ENCODE measurements around the gene SEL1L. TPM values are rescaled to one million over a fixed set of nuclear protein-coding genes. Genes with fewer than 3 reads are reported as not detected.

The SEL1L gene
- total and polyA plus RNA-seq, 2 experiments from 2014 or later = 20.6 to 22.6 TPM

- Histone ChIP-seq H2AFZ (no peak overlapping the region), H3K36me3 (ENCODE audit: insufficient read depth) (no peaks in the 10 kb centered on the region), H3K79me2 (replicated peaks; ENCODE audit: insufficient read depth) (no peaks in the 10 kb centered on the region), H3K27ac (ENCODE audit: low read depth) (no peak overlapping the region), H3F3A (replicated peaks; ENCODE audit: low read depth) (no peaks in the 10 kb centered on the region), H3K9me2 (ENCODE audit: insufficient read depth) (no peaks in the 10 kb centered on the region), H3K27me3 (ENCODE audit: insufficient read depth) (no peaks in the 10 kb centered on the region), H4K20me1 (replicated peaks; ENCODE audit: insufficient read depth) (no peaks in the 10 kb centered on the region), H3K4me2 (no peak overlapping the region), H3K4me3 (no peak overlapping the region), H3K4me1 (ENCODE audit: insufficient read depth) (no peaks in the 10 kb centered on the region)
- ATAC-seq = no peak
- no peak overlapping the region for H3K27ac Mint-ChIP-seq
- DNase-seq (ENCODE audit: low spot score) = no peak
- no peaks in the 10 kb centered on the region for H3K4me1 Mint-ChIP-seq
- no peak overlapping the region for H3K4me3 Mint-ChIP-seq
- TF ChIP-seq ZNF114 (CRISPR knock-in tag; IDR thresholded peaks at IDR 0.05) = no peak
- no peak for TF ChIP-seq EZH2phosphoT487 (IDR thresholded peaks at IDR 0.05; ENCODE audit: unreplicated experiment)
- TF ChIP-seq CTCF (conservative IDR thresholded peaks at IDR 0.05; ENCODE audit: low read depth in 2 of 2) = no peak
- no peak for TF ChIP-seq ZNF462 (CRISPR knock-in tag; IDR thresholded peaks at IDR 0.05)
- TF ChIP-seq STAT1 (IDR thresholded peaks at IDR 0.05; ENCODE audit: unreplicated experiment) = no peak
- no peak for TF ChIP-seq EZH2 (IDR thresholded peaks at IDR 0.05; ENCODE audit: low read depth, unreplicated experiment)
- TF ChIP-seq CREB1 (CRISPR knock-in tag; IDR thresholded peaks at IDR 0.05; ENCODE audit: low read depth) = no peak
- no peak for TF ChIP-seq NANOG (IDR thresholded peaks at IDR 0.05; ENCODE audit: borderline replicate concordance)
- TF ChIP-seq REST (IDR thresholded peaks at IDR 0.05; ENCODE audit: unreplicated experiment) = no peak
- no peak for TF ChIP-seq POLR2AphosphoS5 (IDR thresholded peaks at IDR 0.05; ENCODE audit: low read depth)
- no peak for TF ChIP-seq ZNF331 (CRISPR knock-in tag; IDR thresholded peaks at IDR 0.05; ENCODE audit: low read depth)
- no peak for TF ChIP-seq JUNB (IDR thresholded peaks at IDR 0.05; ENCODE audit: unreplicated experiment)
- TF ChIP-seq ETS1 (IDR thresholded peaks at IDR 0.05) = no peak
- peaks cover 10% of the 10 kb centered on the region for H3K9me3 Mint-ChIP-seq
- peaks cover 5% of the 10 kb centered on the region; the same call in 1 of the 3 replicates for H3K36me3 Mint-ChIP-seq (ENCODE audit: low read depth)
- peaks cover 5% of the 10 kb centered on the region for H3K27me3 Mint-ChIP-seq (ENCODE audit: insufficient read depth, low read depth, poor library complexity)
Measured at GRCh38 chr14:81465507-81466228, 68.0 kb downstream of the SEL1L start.
